HG03520 (cell line): Measurements from ENCODE around the gene STAT4.

ENCODE experiments used
- ATAC-seq: cut with Tn5 transposase; IDR thresholded peaks from one replicate; pipeline ENCODE4 v1.9.1; 2021; ENCODE audit warnings: mild to moderate bottlenecking, moderate library complexity; ENCODE audit not compliant: unreplicated experiment

Gene STAT4

GRCh38 chr2:191150600-191151330, at the start of gene STAT4:
TSS of gene STAT4 (minus strand) at chr2:191150994. CDS start at chr2:191148203, 2,791 bp downstream.
- peak; percentile 93 for ATAC-seq

DNA sequence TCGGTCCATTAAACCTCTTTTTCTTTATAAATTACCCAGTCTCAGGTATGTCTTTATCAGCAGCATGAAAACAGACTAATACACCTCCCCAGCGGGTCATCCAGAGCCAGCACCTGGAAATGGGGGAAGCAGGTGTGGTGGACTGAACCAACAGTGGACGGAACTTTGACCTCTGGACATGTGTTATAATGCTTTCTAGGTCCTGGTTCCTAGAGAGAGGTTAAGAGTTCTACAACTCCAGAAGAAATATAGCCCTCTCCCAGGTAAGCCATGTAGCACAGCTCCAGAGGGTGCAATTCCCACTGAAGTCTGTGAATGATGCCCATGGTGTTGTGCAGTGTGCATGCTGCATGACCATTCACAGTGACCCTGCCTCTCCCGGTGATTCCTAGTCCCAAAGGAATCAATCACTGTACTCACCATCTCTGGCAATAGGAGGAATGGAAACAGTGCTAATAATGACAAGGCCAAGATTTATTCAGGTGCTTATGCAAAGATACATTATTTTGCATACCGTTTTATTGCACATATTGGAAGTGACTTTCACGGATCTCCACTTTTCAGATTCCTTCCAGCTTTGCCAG, 49.2 kb upstream of the STAT4 start:
- no peak for ATAC-seq

DNA sequence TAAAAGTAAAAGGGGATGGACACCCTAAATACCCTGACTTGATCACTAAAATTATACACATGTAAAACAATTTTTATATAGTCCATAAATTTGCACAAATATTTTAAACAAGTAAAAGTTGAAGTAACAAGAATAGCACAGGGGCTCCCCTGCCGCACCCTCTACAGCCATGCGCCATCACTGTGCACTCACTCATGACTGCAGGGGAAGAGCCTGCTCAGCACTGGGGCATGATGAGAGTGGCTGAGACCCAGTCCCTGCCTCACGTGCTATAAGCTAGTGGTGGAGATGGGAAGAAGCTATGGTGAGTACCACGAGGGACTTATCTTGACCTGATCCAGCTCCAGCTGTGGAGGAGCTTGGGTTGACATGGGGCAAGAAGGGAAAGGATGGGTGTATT, 47.5 kb upstream of the STAT4 start:
- ATAC-seq, result no peak

GRCh38 chr2:191197096-191197495, 46.3 kb upstream of the STAT4 start:
- ATAC-seq, result no peak

DNA sequence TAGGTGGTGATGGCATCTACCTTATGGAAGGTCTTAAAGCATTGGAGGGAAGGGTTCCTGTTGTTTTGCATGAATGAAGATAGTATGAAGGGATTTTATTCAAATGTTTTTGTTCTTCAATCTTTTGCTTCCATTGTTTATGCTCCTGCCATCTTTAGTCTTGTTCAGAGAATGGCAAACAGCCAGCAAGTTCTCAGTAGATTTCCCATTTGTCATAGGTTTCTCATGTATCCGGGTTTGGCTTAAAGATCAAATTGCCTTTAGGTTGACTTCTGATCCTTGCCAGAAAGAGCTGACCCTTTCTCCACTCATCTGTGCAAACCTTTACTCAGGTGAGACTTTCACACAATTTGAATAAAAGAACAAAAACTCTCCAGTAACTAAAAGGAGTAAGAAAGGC, 44.2 kb upstream of the STAT4 start:
- ATAC-seq, result no peak

DNA sequence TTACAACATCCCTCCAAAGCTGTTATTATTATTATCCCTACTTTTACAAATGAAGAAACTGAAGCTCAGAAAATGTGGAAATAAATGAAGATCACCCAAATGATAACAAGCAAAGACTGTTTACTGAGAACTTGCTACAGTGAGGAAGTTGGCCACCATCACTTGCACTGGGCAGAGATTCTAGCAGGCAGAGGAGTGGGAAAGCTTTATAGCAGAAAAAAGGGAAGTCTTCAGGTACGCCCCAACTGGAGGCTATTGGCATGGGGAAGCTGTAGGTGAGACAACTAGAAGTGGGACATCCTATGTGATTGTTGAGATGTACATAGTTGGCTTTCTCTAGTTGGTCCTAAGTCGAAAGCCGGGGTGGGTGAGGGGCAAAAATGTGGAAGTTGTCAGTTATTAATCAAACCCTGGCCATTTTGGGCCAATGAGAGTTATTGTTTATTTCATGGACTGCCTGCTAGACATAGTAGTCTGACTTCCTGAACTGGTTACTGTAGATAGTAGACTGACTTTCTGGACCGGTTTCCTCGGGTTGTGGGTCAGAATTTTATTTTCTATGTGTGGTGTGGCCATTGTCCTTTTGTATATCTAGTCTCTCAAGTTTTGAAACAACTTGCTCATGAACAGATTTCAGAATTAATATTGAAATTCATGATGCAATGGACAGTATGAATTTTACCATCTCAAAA, 40.2 kb upstream of the STAT4 start:
- ATAC-seq, result no peak

DNA sequence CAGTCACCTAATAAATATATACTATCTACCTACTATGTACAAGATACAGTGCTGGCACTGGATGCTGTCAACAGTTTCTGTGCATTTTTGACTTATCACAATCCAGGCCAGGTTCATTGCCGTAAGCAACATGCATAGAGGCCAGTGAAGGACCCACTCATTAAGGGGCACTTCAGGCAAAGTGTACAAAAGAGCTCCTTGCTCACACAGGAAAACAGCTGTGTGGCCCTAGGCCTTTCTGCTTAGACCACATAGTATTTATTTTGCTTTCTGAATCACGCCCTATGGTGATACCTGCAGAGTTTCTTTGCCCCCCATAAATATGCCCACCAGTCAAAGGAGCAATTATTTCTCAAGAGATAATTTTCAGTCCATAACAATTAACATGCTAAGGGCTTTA, 39.6 kb upstream of the STAT4 start:
- no peak for ATAC-seq

DNA sequence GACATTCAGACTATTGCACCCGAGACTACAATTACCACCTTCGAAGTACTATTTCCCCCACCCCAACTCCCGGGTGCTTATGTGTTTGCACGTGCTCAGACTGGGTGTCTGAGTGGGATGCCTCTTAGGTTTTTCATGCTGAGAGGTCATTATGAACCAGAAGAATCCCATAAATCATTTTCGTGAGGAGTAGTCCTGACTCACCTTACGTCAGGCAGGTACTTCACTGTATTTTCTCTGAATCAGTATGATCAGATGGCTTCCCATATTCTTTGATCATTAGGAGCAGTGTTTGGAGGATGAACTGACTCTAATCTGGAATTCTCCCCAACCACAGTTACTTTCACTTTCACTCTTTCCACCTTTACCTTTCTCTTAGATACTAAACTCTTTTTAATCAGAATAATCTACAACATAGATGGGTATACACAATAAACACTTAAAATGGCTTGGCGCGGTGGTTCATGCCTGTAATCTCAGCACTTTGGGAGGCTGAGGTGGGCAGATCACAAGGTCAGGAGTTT, 38.4 kb upstream of the STAT4 start:
- no peak for ATAC-seq

DNA sequence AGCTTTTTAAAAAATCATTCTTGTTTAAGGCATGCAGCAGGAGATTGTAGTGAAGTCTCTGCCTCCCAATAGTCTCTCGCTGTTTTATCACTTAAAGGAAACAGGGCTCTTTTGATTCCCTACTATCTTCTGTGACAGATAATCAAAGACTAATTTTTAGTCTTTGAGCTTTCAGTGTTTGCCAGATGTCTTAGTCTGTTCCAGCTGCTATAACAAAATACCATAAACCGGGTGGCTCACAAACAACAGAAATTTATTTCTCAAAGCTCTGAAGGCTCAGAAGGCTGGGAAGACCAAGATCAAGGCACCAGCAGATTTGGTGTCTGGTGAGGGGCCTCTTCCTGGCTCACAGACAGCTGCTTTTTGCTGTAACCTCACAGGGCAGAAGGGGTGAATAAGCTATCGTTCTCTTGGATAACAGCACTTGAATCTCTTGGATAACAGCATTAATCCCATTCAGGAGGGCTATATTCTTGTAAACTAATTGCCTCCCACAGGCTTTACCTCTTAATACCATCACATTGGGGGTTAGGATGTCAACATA, 37.8 kb upstream of the STAT4 start:
- no peak for ATAC-seq

- no peak for ATAC-seq
Observed at GRCh38 chr2:191187105-191187829, 36.5 kb upstream of the STAT4 start.

GRCh38 chr2:191184457-191184856, 33.7 kb upstream of the STAT4 start:
- no peak for ATAC-seq

- ATAC-seq, result no peak
Observed at GRCh38 chr2:191183516-191183915, 32.7 kb upstream of the STAT4 start.

DNA sequence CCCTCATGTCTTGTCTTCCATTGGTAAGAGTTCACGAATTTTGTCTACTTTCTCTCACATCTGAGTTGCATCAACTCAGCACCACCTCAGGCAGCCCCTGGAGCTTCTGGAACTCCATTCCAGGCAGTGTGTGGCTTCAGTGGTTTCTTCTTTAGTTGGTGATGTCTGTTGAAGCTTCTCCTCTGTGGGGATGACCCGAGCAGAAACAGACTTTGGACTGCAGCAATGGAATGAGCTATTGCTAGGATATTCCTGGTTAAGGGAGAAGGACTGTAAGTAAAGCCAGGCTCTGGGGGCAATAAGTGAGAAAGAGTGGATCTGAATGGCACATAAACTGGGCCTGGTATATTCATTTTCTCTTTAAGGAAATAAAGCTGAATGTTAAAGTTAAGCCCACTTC, 32.3 kb upstream of the STAT4 start:
- no peak for ATAC-seq

DNA sequence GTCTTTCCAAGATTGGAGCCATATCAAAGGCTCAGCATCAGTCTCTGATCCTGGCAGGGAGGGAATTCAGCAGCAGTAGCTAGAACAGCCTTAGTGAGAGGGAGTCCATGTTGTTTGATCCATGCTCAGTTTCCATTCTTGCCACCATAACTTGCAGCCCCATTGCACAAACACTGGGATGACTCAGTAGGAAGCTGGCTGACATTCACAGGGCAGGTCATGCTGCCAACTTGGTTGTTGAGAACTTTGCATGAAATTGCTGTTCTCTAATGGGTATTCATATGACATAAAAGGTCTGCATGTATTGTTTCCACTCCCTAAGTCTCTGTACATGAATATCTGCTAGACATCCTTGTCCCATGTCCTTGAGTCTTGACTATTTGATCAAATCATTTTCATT, 29.9 kb upstream of the STAT4 start:
- no peak for ATAC-seq

- no peak for ATAC-seq
Observed at GRCh38 chr2:191180276-191180675, 29.5 kb upstream of the STAT4 start.

GRCh38 chr2:191178806-191179514, 28.2 kb upstream of the STAT4 start:
- no peak for ATAC-seq

DNA sequence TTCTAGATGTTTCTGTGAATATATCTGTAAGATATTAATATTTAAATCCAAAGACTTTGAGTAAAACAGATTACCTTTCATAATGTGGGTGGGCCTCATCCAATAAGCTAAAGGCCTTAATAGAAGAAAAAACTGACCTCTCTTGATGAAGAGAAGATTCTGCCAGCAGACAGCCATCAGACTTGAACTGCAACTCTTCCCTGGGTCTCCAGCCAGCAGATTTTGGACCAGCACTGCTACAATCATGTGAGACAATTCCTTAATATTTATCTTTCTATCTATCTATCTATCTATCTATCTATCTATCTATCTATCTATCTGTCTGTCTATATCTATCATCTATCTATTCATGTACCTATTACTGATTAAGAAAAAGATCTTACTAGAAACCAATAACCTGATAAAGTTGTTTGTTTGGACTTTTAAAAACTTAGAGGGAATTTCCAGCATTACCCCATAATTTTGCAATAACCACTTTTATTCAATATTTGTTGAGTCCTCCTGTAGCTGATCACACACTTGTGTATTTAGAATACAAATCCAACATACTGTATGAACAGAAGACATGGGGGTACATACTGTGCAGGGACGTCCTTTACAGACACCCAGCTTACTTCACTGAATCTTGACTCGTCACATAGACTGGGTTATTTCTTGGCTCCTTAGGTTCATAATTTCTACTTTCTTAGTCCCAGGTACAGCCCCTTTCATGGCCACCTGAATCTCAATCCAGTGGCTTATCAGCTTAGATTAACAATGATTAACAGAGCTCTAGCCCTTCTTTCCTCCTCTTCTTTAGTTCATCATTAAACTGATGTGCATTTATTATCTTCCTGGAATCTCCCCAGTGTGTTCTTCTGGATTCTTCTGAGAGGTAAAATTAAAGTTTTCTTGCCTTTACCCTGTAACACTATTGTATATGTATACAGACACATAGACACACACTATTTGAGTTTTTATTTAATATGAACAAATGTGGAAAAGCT, 27.2 kb upstream of the STAT4 start:
- ATAC-seq, result no peak

DNA sequence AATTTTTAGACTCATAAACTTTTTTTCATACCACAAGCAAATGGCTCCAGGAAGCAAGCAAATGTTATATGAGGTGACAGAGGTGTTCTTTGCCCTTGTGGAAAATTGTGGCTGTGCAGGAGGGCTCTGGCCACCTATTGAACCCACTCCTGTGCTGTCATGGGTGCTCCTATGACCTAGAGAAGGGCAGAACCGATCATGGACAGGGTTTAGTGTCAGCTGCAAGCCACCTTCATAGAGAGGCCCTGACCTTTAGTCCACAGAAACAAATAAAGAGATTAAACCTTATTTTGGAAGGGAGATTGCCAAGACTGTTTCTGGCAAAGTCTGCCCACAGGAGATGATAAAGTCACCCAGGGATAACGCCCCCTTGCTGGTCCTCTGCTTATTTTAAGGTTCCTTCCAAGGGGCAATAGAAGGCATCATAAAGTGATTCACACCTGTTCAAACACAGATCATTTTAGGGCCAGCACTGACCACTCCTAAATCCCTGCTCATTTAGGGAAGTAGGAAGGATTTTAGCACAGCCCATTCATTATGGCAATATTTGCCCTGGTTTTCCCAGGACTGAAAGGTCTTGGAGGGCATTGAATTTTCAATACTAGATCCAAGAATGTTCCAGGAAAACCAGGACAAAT, 26.1 kb upstream of the STAT4 start:
- peak; percentile 36 for ATAC-seq

DNA sequence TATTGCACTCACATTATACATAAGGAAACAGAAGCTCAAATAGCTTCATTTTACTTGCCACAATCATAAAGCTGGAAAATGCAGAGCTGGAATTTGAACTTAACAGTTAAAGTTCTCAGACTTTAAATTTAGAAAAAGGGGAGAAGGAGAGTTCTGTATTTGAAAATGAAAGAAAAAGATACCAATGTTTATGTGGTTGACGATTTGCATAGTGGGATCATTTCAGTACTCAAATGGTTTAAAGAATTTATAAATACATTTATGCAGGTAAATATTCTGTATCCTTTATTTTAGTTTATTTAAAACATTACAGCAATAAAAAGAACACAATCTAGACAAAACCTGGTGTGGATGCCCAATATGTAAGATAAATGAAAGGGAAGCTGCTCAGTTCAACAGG, 25.5 kb upstream of the STAT4 start:
- peak; percentile 45 for ATAC-seq
